GM19238 (cell line): Measurements from ENCODE around the gene HIGD1B.

ENCODE experiments used
- DNase-seq: peaks from one replicate; pipeline ENCODE4 v3.0.0; 2011; ENCODE audit warnings: low spot score; ENCODE audit not compliant: insufficient read length

The HIGD1B gene

DNA sequence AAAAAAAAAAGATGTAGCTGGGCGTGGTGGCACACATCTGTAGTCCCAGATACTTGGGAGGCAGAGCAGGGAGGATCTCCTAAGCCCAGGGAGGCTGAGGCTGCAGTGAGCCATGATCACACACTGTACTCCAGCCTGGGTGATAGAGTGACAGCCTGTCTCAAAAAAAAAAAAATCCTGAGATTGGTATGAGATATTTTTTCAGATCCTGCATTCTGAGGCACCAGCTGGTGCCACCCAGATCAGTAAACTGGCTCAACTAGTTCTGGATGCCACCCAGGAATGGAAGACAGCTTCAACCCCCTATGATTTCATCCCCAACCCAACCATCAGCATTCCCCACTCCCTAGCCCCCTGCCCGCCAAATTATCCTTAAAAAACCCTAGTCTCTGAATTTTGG is 10.5 kb upstream of the HIGD1B start:
- DNase-seq, result no peak

DNA sequence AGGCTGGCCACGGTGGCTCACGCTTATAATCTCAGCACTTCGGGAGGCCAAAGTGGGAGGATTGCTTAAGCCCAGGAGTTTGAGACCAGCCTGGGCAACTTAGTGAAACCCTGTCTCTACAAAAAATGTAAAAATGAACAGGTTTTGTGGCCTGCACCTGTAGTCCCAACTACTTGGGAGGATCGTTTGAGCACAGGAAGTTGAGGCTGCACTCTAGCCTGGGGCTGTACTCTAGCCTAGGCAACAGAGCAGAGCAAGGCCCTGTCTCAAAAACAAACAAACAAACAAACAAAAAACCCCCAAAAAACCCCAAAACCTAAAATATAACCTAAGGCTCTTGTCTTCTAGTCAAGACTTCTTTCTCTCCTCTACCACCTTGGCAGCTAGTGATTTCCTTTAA is 7.4 kb upstream of the HIGD1B start:
- DNase-seq, result no peak

DNA sequence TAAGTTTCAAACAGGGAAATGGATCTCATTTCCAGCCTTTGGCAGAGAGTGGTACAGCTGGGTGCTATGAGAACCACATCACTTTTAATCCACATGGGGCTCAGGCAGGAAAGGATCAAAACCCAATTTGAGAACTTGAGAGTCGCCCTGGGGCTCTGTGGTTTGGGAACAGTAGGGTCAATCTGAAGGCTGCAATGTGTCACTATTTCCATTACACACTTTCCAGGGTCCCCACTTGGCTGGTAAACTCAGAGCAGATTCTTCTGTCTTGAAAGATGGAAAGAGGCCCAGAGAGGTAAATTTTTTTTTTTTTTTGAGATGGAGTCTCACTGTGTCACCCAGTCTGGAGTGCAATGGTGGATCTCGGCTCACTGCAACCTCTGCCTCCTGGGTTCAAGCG is 6.7 kb upstream of the HIGD1B start:
- DNase-seq, result no peak

DNA sequence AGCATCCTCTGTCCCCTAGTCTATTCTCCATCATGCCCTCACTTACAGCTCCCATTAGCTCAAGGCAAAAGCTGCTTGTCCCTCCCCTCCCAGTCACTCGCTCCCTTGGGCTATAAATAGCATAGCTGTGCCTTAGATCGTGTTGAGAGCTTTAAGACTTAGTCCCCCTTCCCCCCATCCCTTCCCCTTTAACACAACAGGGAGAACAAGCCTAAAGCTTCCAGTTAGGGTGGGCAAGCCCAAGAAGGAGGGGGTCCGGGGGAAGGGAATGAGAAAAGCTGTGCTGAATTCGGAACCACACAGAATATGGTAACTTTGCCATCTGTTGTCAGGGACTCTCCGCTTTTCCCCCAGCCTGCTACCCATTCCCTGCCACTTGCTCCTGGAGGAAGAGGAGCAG is 4.9 kb upstream of the HIGD1B start:
- no peak for DNase-seq

DNA sequence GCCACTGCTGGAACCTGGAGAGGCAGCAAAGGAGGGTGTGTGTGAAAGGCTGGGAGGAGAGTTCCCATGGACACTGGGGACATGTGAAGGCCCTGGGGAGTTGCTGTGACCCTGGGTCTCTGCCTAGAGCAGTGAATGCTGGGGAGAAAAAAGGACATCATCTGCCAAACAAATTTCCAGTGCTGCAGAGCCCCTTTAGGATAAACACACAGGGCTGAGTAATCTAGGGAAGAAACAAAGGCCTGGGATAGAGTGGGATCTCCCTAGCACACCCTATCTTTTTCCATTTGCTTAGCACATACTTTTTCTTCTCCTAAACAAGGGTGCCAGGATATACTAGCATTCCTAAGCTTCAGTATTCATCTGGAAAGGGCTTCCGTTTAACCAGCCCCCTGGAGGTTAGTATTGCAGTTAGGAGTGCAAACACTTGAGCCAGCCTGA is 3.3 kb upstream of the HIGD1B start:
- no peak for DNase-seq

DNA sequence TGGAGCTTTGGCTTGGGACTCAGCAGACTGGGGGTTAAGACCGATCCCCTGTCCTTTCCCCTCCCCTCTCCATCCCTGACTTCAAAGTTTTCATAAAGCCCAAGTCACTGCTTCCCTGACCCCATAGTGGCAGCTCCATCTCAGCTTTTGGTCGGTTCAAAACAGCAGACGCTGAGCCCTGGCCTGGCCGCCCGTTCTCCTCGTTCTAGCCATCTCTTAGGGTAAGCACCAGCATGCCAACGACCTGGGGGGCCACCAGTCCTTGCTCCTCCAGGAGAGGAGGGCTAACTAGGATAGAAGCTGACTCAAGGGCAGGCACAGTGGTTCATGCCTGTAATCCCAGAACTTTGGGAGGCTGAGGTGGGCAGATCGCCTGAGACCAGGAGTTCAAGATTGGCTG is 1.5 kb upstream of the HIGD1B start:
- DNase-seq, result no peak

DNA sequence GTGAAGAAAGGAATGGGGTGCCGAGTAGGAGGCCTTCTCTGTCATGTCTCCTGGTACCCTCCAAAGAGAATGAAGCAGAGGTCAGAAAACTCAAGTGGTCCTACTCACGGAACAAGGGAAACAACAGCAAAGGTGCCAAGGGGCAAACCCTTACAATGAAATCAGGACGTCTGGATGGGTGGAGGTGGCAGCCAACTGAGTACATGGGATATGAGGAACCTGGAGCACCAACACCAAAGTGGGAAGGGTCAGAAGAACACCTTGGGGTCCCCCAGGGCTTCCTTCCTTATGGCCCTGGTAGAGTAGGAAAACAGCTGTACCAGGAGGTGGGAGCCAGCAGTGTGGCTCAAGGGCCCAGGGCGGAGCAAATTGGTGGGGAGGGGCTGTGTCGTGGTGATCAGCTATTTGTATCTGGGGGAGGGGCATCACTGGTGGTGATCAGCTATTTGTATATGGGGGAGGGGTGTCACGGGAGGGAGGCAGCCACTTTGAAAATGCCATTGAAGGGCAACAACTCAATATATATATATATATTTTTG is 643 bp downstream of the HIGD1B start:
- DNase-seq, result no peak

DNA sequence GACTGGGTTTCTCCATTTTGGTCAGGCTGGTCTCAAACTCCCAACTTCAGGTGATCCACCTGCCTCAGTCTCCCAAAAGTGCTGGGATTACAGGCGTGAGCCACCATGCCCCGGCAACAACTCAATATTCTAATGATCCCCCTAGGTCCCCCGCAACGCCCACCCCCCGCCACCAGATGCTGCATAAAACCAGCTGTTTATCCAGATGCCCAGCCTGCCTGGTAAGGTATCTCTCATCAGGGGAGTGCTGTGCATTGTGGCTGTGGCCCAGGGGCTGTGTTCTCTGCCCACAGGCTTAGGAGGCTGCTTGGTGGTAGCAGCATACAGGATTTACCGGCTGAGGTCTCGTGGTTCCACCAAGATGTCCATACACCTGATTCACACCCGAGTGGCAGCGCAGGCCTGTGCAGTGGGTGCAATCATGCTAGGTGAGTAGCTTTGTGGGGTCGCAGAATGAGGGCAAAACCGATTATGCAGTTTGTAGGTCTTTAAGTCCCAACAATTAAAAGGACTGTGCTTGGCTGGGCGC is 1.3 kb downstream of the HIGD1B start:
- no peak for DNase-seq

DNA sequence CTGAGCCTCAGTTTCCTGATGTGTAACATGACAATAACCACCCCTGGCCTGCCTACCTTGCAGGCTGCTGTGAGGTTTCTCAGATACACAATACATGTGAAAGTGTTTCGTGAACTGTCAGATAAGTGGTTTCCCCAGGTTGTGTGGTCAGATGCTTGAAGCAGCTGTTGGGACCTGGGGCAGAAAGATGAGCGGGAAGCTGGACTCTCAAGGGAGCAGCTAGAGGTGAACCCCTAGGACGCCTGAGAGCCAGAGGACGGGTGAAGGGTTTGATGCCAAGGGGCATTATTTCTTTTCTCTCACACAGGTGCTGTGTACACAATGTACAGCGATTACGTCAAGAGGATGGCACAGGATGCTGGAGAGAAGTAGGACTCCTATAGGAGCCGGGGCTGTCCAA is 2.3 kb downstream of the HIGD1B start:
- DNase-seq, result no peak

DNA sequence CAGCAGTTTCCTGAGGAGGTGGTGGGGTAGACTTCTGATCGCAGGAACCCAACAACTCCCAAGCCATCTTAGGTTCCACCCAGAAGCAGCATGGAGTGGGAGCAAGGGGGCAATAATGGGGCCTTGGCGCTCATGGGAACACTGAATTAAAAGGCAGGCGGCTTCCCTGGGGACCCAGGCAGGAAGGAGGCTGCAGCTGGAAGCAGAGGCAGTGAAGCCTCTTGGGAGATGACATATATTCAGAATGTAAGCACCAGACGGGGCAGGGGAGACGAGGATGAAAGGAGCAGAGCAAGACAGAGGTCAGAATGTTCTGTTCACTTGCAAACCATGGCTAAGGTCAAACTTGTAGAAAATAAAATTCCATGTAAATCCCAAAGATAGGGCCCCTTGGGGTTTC is 2.9 kb downstream of the HIGD1B start:
- no peak for DNase-seq

DNA sequence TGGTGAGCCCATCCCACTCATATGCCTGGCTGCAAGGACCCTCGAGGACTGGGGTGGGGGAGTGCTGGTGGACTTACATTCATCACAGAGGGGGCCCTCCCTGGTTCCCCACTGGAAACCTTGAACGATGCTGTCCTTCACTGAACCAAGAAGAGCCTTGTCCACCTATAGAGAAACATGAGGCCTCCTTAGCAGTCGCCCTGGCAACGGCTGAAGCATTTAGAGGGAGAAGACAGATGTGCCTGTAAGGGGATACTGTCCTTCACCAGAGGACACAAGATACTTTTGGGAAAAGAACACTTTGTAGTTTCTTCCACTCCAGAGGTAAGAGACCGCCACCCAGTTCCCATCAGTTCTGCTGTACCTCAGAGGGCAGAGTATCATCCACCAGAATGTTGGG is 6.5 kb downstream of the HIGD1B start:
- DNase-seq, result no peak

DNA sequence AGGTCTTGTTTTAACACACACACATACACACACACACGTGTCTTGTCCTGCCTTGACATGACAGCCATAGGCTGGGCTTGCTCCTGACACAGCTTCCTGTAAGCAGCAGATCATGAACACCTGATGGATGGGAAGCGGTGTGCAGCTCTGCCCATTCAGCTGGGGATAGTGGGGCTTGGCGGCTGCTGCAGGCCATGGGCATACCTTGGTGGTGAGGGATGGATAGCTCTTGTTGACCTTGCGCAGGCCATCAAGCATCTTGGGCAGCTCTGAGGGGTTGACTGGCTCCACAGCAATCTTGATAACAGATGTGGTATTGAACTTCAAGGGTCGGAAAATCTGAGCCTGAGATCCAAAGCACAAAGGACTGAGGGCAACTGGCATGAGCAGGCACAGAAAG is 12.0 kb downstream of the HIGD1B start:
- DNase-seq, result no peak

DNA sequence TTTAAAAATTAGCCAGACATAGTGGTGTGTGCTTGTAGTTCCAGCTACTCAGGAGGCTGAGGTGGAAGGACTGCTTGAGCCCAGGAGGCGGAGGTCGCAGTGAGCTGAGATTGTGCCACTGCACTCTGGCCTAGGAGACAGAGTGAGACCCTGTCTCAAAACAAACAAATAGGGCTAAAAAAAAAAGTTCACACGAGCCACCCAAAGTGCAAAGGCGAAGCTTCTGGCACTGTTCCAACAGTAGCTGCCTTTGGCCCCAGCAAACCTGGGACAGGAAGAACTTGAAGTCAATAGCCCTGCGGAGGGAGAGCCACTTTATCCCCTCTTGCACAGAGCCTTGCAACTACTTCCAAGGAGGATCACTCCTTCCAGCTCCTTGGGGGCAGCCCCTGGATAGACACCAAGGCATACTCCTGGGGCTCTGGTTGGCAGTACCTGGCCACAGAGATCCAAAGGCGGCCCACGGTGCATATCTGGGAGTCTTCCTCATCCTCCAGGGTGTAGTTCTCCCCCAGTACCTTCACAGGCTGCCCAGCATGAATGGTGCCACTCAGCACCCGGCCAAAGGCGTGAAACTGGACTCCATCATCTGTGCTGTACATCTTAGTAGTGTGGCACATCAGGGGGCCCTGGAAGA is 14.7 kb downstream of the HIGD1B start:
- no peak for DNase-seq

DNA sequence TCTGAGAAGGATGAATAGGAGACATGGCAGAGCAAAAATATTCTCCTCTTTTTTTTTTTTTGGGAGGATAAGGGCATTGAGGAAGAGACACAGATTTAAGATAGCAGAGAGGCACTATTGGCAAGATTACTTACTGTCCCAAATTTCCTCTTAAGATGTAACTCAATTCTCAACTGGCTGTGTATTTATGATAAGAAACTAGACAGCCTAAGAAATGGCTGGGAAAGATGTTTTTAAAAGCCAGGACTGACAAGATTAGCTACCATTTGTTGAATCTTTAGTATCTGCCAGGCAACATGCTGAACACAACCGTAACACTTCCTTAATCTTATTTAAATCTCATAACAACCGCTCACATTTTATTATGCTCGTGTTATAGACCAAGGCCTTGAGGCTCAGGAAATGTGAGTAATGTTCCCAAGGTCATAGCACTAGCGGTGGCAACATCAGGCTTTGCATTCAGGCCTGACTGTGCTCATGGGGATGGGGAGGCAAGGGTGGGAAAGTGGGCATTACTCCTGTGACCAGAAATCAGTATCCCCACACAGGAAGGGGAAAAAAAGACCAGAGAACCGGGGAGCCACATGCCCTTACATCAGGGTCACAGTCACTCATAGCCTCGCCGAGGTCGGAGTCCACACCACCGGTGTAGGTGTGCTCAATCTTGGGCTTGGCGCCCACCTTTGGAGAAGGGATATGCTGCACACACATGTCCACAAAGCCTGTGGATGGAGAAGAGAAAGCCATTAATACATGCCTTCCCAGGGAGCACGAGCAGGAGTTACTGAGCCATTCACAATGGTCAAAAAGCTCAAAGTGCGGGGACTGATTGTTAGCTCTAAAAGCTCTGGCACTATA is 15.6 kb downstream of the HIGD1B start:
- DNase-seq, result no peak

DNA sequence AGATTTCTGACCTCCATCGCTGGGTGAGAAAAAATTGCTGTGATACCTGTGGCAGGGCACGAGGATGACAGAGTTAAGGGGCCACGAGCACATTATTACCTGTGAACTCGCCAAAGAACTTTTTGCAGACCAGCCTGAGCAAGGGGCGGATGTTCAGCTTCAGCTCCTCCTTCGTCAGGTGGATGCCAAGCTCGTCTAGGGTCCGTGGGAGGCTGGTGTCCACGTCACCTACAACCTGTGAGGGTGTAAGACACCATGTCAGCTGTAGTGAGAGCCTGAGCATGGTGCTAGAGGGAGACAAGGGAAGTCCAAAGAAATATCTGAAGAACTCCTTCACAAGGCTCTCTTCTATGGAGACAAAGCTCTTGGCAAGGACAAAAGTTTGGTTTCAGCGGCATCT is 17.1 kb downstream of the HIGD1B start:
- DNase-seq, result no peak

DNA sequence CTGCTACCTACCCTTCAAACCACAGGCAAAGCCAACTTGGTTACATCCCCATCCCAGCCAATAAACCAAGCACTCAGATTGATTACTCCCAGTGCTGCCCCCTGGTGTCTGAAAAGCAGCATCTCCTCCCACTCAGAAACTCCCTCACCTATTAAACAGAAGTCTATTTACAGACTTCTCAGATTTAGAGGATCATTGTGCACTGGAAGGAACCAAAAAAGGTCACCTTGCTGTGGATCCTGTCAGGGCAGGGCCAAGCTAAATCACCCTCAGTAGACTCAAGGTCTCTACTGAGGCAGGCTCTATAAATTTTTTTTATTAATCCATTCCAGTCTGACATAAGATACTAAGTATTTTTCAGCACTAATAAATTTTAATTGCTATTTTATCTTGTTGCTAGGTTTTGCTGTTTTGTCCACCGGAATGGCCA is 17.6 kb downstream of the HIGD1B start:
- DNase-seq, result peak; percentile 59

DNA sequence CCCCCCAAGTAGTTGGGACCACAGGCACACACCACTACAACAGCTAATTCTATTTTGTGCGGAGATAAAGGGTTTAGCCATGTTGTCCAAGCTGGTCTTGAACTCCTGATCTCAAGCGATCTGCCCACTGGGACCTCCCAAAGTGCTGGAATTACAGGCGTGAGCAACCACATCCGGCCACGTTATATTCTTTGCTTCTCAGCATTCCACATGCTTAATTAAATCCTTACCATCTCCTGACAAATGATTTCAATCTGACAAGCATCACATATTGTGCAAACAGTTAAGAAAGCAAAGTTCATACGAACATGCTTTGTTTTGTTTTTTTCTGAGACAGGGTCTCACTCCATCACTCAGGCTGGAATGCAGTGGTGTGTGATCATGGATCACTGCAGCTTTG is 18.2 kb downstream of the HIGD1B start:
- no peak for DNase-seq

DNA sequence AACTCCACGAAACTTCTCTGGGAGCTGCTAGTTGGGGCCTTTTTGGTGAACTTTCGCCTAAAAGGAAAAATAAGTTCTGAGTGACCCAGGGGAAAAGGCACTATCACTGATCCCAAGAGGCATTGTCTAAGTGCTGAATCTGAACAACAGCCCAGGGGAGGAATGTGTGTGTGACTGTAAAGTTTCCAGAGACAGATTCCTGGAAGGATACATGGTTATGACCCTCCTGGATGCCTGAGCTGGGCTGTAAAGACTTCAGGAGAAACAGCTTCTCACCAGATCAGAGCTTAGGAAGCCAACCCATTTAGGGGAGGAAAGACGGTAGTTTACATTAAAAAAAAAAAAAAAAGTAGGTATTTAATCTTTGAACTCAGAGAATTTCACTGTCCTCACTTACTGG is 20.2 kb downstream of the HIGD1B start:
- DNase-seq, result no peak

DNA sequence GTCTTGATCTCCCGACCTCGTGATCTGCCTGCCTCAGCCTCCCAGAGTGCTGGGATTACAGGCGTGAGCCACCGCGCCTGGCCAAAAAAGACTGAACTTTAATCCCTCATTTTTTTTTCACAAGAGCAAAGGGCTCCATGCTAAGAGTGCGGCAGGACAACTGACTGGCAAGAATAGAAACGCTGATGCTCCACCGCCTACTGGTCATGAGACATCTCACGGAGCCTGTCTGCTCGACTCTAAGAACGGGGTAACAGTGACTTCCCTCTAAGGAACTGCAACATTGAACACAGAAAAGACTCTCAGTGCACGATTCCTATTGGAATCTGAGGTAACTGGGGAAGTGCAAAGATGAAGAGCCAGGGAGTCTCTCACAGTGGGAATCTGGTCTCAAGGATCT is 23.9 kb downstream of the HIGD1B start:
- no peak for DNase-seq

DNA sequence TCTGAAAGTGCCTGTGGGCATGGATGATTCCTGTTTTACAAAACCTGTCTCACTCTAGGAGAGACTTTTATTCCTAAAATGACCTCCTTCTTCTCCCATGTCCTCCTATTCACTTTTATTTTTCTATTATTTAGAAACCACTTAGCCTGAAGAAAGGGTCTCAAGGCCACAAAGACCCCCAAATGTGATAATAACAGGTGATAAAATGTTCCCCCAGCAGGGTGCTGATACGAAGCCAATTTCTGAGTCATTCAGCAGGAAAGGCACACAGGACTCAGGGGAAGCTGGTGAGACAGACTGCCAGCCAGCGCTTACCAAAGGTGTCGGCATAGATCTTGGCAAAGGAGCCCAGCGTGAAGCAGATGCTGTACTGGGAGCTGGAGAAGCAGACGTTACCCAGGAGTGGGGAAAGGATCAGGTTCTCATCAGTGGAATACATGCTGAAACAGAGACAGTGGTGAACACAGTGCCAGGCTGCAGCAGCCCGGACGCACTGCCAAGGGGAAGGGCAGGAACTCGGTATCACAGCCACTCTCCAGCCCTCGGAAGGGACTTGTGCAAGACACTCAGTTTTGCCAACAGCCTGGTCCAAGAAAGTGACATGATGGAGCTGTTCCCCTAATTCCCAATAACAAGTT is 24.6 kb downstream of the HIGD1B start:
- DNase-seq, result no peak

DNA sequence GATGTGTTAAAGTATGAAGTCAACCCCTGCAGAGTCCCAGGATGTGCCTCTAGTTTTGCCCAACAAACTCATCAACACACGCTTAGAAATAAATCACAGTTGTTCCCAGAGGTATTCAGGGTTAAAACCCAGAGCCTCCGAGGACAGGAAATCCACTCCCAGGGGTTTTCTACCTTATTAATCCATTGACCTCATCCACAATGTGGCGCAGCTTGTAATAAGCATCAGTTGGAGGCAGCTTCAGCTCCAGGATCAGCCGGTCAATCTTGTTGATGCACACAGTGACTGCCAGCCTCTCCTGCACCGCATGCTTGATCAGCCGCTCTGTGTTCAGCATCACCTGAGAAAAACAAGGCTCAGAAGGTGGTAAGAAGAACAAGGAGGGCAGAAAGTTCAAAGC is 28.1 kb downstream of the HIGD1B start:
- no peak for DNase-seq

DNA sequence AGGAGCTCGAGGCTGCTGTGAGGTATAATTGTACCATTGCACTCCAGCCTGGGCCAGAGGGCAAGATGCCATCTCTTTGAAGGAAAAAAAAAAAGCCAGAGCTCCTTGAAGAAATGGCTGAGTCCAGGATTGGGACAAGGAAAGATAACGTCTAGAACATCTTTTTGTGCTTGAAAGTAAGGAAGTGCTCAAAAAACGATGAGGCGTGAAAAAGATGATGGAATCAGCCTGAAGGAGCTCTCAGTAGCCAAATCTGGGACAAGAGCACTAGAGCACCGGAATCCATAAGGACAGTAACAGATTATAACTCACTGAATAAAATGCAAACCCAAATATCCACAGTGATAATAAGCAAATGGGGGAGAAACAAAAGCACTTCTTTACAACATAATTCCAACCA is 29.4 kb downstream of the HIGD1B start:
- DNase-seq, result no peak
